BE2C (cell line): ENCODE data around the gene DCST1.

Experiments used
- DNase-seq: peaks from one replicate; pipeline ENCODE4 v3.0.0-alpha.2; 2020
- H3K27me3 ChIP-seq: fragments of 250-450 bp; sonication (Bioruptor Pico); 2 replicates; pipeline ENCODE4 v1.5.1; 2020; ENCODE audit warnings: mild to moderate bottlenecking
- H3K36me3 ChIP-seq: fragments of 250-450 bp; sonication (Bioruptor Pico); 2 replicates; pipeline ENCODE4 v1.5.1; 2020; ENCODE audit warnings: mild to moderate bottlenecking
- H3K4me1 ChIP-seq: fragments of 250-450 bp; sonication (Bioruptor Pico); 2 replicates; pipeline ENCODE4 v1.5.1; 2020
- H3K4me3 ChIP-seq: 2 replicates; pipeline ENCODE4 v1.5.1; 2011; ENCODE audit warnings: low read depth, low read length
- H3K9me3 ChIP-seq: fragments of 250-450 bp; sonication (Bioruptor Pico); 2 replicates; pipeline ENCODE4 v1.5.1; 2020
- CTCF ChIP-seq: IDR thresholded peaks from 2 replicates; pipeline ENCODE4 v1.5.1; 2012; ENCODE audit warnings: mild to moderate bottlenecking, low read depth, low read length

The DCST1 gene

GRCh38 chr1:155051342-155051776, 17.7 kb downstream of the DCST1 start:
- no peak for TF ChIP-seq CTCF
- Histone ChIP-seq H3K9me3 (no peaks in the 10 kb centered on the region), H3K27me3 (no peaks in the 10 kb centered on the region), H3K36me3 (peaks cover 6% of the 10 kb centered on the region; the same call in 1 of the 2 replicates), H3K4me1 (peaks cover 8% of the 10 kb centered on the region), H3K4me3 (peak overlapping the region; percentile 85)
- no peak for DNase-seq

- DNase-seq, result peak; percentile 52
- Histone ChIP-seq H3K4me1 (peaks cover 8% of the 10 kb centered on the region), H3K9me3 (no peaks in the 10 kb centered on the region), H3K4me3 (peak overlapping the region; percentile 85), H3K36me3 (peaks cover 6% of the 10 kb centered on the region; the same call in 1 of the 2 replicates), H3K27me3 (no peaks in the 10 kb centered on the region)
- no peak for TF ChIP-seq CTCF
These were observed 18.3 kb downstream of the DCST1 start for GRCh38 chr1:155051777-155052398.

- peak; percentile 42 for TF ChIP-seq CTCF
- Histone ChIP-seq H3K4me3 (peak overlapping the region; percentile 85), H3K36me3 (peaks cover 6% of the 10 kb centered on the region; the same call in 1 of the 2 replicates), H3K4me1 (peaks cover 8% of the 10 kb centered on the region), H3K9me3 (no peaks in the 10 kb centered on the region), H3K27me3 (no peaks in the 10 kb centered on the region)
- DNase-seq, result no peak
These were observed 19.1 kb downstream of the DCST1 start for GRCh38 chr1:155052439-155053395.

- H3K4me1 ChIP-seq, result peaks cover 8% of the 10 kb centered on the region
- no peak for DNase-seq
- H3K4me3 ChIP-seq, result no peak overlapping the region
- no peak for TF ChIP-seq CTCF
- H3K36me3 ChIP-seq, result peaks cover 6% of the 10 kb centered on the region; the same call in 1 of the 2 replicates
- H3K9me3 ChIP-seq, result no peaks in the 10 kb centered on the region
- no peaks in the 10 kb centered on the region for H3K27me3 ChIP-seq
These were observed 20.0 kb downstream of the DCST1 start for GRCh38 chr1:155053531-155054105.

- H3K27me3 ChIP-seq, result no peaks in the 10 kb centered on the region
- no peak overlapping the region for H3K4me3 ChIP-seq
- no peak for DNase-seq
- peaks cover 6% of the 10 kb centered on the region; the same call in 1 of the 2 replicates for H3K36me3 ChIP-seq
- no peak for TF ChIP-seq CTCF
- no peaks in the 10 kb centered on the region for H3K9me3 ChIP-seq
- H3K4me1 ChIP-seq, result no peaks in the 10 kb centered on the region; the same call in none of the 2 replicates
These were observed 23.5 kb downstream of the DCST1 start for GRCh38 chr1:155057104-155057503.
